ENCODE data around the gene TMEM88.

DNA sequence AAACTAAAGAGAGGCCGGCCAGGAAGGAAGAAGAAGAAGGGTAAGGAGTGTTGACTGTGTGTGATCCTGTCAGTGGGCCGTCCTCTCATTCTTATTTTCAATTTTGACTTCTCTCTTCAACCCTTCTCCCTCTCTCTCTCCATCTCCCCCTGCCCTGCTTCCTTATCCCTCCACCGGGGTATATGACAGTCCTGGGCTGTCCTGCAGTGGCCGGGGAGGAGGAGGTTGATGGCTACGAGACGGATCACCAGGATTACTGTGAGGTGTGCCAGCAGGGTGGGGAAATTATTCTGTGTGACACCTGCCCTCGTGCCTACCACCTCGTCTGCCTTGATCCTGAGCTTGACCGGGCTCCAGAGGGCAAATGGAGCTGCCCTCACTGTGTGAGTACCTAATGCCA lies 39.4 kb downstream of the TMEM88 start:
- TF ChIP-seq, protein P1, sequence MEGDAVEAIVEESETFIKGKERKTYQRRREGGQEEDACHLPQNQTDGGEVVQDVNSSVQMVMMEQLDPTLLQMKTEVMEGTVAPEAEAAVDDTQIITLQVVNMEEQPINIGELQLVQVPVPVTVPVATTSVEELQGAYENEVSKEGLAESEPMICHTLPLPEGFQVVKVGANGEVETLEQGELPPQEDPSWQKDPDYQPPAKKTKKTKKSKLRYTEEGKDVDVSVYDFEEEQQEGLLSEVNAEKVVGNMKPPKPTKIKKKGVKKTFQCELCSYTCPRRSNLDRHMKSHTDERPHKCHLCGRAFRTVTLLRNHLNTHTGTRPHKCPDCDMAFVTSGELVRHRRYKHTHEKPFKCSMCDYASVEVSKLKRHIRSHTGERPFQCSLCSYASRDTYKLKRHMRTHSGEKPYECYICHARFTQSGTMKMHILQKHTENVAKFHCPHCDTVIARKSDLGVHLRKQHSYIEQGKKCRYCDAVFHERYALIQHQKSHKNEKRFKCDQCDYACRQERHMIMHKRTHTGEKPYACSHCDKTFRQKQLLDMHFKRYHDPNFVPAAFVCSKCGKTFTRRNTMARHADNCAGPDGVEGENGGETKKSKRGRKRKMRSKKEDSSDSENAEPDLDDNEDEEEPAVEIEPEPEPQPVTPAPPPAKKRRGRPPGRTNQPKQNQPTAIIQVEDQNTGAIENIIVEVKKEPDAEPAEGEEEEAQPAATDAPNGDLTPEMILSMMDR (conservative IDR thresholded peaks at IDR 0.05 in 1 of 2, IDR thresholded peaks at IDR 0.05 in 1 of 2; ENCODE audit: low read depth in 1 of 2, low read length in 2 of 2) = no peak
- TF ChIP-seq EZH2 (IDR thresholded peaks at IDR 0.05; ENCODE audit: low read length, missing control alignments) = no peak

Data from fibroblast of lung (primary cell).